H1 (cell line): Measurements from ENCODE around the gene LTO1. TPM values are rescaled to one million over a fixed set of nuclear protein-coding genes. Genes with fewer than 3 reads are reported as not detected.

Experiments
- ATF3 ChIP-seq: IDR thresholded peaks from 2 replicates; pipeline ENCODE4 v1.6.1; 2011; ENCODE audit warnings: low read depth, mild to moderate bottlenecking, low read length; ENCODE audit not compliant: insufficient read depth
- CHD1 ChIP-seq: IDR thresholded peaks from 2 replicates; pipeline ENCODE4 v1.6.1; 2012; ENCODE audit warnings: low read depth, low read length, improper control_type of control experiment
- CHD7 ChIP-seq: fragments of 300-600 bp; sonication (generic); IDR thresholded peaks from 2 replicates; pipeline ENCODE4 v1.7.1; 2012; ENCODE audit warnings: low read length, moderate library complexity, mild to moderate bottlenecking, inconsistent platforms; ENCODE audit not compliant: insufficient replicate concordance
- CTBP2 ChIP-seq: IDR thresholded peaks from 2 replicates; pipeline ENCODE4 v1.7.0; 2011; ENCODE audit warnings: borderline replicate concordance, mild to moderate bottlenecking, moderate library complexity, mixed read lengths, low read length; ENCODE audit not compliant: insufficient read depth, insufficient read length
- RXRA ChIP-seq: IDR thresholded peaks from 2 replicates; pipeline ENCODE4 v1.6.1; 2011; ENCODE audit warnings: low read depth, mild to moderate bottlenecking, low read length, moderate library complexity; ENCODE audit not compliant: insufficient read depth
- polyA plus RNA-seq, 7 experiments: library from polyadenylated mRNA; depleted of rRNA in 3 of 7; stranded (reverse) in 5 of 7; unstranded in 2 of 7; fragments of >200 nt in 5 of 7; fragments of 200-250 nt in 2 of 7; gene quantifications; 1 replicate in 5 of 7; 2 replicates in 1 of 7; 4 replicates in 1 of 7; pipeline versions ENCODE4 v1.2.1 to v1.2.3, GENCODE V29; 2011 to 2013; ENCODE audit warnings: missing spikeins in 2 of 7, mixed read lengths in 2 of 7
- total RNA-seq: library from RNA; stranded (reverse); fragmentation: NEBNext Ultra II Directional; extraction: Animal tissue kit (Norgen Biotek cat#: 25700); gene quantifications from 2 replicates; pipeline ENCODE4 v1.2.1, GENCODE V29; 2021

Gene LTO1
- total and polyA plus RNA-seq, 2 of the 8 experiments (the other 6 are each of a cell fraction or from before 2014, with no cell fraction given) = 15.4 to 21.3 TPM

- TF ChIP-seq ATF3 (no peak), CHD1 (no peak), CTBP2 (no peak), RXRA (no peak), CHD7 (no peak)
Measured at GRCh38 chr11:69638941-69639681, 36.0 kb downstream of the LTO1 start (continued).
